Islet precursor cell (in vitro differentiated cells): ENCODE measurements around the gene SRGAP2B.
"Not testable (repeated sequence)": the region's sequence is repeated elsewhere in the genome, so short reads cannot be mapped to it uniquely, and the experiment has no call there.

Experiments
- DNase-seq: peaks from one replicate; pipeline ENCODE4 v3.0.0-alpha.2; 2018

The SRGAP2B gene

DNA sequence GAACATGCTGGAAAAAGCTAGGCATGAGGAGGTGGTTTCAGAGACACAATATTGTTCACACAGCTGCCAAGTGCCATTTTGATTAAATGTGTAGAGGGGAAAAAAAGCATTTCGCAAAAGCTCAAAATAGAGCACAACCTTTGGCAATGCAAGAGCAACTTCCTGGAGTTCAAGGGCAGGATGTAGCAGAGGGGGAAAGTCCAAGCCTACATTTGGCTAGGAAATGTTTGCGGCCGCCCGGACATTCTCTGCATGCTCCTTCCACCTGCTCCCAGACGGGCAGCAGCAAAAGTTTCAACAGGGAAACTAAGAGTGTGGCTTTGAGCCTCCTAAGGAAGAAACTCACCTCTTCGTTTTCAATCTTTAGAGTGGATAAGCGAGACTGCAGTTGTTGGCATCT, 202.1 kb downstream of the SRGAP2B start:
- DNase-seq = not testable (repeated sequence)

DNA sequence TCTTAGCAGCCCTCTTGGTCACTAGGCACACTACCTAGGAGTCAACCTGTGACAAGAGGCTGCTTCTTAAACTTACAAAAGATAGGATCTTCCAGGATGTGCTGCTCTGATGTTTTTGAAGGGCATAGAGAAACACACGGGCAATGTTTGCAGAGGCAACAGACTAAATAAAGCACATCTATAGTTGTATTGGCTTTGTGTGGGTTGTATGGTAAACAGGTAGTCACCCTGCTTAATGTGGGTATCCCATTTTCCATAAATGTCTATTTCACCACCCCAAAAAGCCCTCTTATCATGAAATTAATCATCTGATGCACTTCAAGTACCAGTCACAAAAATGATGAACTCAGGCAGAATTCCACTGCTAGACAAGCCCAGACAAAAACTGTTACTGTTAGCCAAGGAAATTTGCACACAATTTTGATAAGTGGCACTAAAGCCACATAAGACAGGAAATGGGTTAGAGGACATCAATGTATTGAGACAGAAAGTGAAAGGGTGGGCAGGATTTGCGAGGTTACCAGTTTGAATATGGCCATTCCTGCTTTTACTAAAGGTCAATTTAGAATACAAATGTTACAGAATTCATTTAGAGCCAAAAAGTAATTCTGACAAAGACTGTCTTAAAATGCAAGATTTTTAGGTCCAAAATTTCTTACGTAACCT, 205.5 kb downstream of the SRGAP2B start:
- DNase-seq = not testable (repeated sequence)

DNA sequence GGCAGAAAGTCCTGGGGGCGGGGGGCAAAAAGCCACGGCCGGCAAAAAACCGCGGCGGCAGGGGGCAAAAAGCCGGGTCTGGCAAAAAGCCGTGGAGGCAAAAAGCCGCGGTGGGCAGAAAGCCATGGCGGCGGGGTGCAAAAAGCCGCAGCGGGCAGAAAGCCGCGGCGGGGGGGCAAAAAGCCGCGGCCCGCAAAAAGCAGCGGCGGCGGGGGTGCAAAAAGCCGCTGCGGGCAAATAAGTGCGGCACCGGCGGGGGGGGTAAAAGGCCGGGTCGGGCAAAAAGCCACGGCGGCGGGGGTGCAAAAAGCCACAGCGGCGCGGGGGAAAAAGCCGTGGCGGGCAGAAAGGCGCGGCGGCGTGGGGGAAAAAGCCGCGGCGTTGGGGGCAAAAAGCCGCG, 212.1 kb downstream of the SRGAP2B start:
- peak; percentile 50 for DNase-seq

DNA sequence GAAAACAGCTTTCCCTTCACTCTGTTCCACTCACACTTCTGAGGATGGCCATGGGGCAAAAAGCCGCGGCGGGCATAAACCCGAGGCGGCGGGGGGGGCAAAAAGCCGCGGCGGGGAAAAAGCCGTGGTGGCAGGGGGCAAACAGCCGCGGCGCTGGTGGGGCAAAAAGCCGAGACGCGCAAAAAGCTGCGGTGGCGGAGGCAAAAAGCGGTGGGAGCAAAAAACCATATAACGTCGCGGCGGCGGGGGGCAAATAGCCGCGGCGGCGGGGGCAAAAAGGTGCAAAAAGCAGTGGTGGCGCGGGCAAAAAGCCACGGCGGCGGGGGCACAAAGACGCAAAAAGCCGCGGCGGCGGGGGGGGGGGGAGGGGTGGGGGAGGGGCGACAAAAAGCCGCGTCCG, 212.8 kb downstream of the SRGAP2B start:
- not testable (repeated sequence) for DNase-seq

DNA sequence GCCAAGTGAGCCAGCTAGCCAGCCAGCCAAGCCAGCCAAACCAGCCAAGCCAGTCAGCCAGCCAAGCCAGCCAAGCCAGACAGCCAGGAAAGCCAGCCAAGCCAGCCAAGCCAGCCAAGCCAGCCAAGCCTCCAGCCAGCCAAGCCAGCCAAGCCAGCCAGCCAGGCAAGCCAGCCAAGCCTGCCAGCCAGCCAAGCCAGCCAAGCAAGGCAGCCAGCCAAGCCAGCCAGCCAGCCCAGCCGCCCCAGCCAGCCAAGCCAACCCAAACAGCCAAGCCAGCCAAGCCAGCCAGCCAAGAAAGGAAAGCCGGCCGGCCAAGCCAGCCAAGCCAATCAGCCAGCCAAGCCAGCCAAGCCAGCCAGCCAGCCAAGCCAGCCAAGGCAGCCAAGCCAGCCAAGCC, 236.5 kb downstream of the SRGAP2B start:
- not testable (repeated sequence) for DNase-seq
